CD1c-positive myeloid dendritic cell (primary cell): ENCODE data around the gene DTX1.

Source experiments
- DNase-seq: peaks from one replicate; pipeline ENCODE4 v3.0.0-alpha.2; 2016; ENCODE audit errors: extremely low spot score

The DTX1 gene

GRCh38 chr12:113056631-113057488 is at the start of gene DTX1:
Gene DTX1, plus strand, starts transcription at chr12:113056730. Its CDS starts 1,463 bp downstream, at chr12:113058193.
- no peak for DNase-seq

DNA sequence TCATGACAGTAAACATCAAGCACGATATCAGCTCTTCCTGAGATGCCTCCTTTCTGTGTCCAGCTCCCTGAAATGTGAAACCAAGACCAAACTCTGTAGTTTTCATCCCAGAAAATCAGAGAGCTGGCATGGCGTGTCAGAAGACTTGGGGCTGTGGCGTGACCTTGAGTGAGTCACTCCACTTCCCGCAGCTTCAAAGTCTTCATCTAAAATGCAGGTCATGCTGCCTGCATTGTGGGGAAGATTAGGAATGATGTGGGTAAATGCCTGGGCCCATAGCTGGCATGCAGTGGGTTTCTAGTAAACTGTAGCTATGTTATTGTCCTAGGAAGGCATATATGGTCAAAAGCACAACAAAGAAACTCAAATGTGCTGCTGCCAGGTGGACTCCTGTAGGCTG is 49.4 kb upstream of the DTX1 start:
- no peak for DNase-seq

GRCh38 chr12:113010701-113011100 is 45.8 kb upstream of the DTX1 start:
- no peak for DNase-seq

GRCh38 chr12:113014565-113014964 is 42.0 kb upstream of the DTX1 start:
- DNase-seq = no peak

- DNase-seq = no peak
These were observed 39.7 kb upstream of the DTX1 start for GRCh38 chr12:113016796-113017195.

GRCh38 chr12:113019025-113019424 is 37.5 kb upstream of the DTX1 start:
- DNase-seq = no peak

GRCh38 chr12:113021500-113021899 is 35.0 kb upstream of the DTX1 start:
- no peak for DNase-seq

DNA sequence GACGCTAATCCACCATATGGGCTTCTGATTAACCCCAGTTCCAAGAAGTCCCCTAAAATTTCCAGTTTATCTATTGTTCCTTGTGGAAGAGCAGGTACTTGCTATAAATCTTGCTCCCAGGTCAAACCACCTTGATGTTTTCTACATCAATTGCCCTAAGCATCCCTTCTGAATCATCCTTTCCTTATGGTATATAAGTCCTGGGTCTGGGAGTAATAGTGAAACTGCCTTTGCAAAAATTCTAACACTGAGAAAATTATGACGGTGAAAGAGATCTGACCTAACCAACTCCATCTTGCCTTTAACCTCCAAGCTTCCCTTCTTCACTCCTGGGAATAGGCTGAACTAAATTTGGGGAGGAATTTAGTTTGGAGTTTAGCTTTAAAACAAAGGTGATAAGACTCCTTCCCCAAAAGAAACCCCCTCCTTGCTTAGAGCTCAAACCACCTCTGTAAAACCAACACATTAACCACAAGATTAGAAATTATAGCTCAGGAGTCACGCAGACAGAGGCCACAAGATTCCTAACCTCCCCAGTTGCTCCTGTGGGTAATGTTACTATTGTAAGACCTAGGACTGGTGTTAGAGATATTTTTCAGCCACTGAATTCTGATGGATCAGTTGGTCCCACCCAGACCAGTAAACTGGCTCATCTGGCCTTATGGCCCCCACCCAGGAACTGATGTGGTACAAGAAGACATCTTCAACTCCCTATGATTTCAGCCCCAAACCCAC is 33.8 kb upstream of the DTX1 start:
- DNase-seq = no peak

DNA sequence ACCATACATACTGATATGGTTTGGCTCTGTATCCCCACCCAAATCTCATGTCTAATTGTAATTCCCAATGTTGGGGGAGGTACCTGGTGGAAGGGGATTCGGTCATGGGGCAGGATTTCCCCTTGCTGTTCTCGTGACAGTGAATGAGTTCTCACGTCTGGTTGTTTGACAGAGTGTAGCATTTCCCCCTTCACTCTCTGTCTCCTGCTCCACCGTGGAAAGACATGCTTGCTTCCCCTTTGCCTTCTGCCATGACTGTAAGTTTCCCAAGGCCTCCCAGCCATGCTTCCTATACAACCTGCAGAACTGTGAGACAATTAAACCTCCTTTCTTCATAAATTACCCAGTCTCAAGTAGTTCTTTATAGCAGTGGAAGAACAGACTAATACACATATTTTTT is 28.8 kb upstream of the DTX1 start:
- no peak for DNase-seq

GRCh38 chr12:113030875-113031525 is 25.5 kb upstream of the DTX1 start:
- peak; percentile 45 for DNase-seq

- no peak for DNase-seq
These were observed 16.6 kb upstream of the DTX1 start for GRCh38 chr12:113039911-113040445.

DNA sequence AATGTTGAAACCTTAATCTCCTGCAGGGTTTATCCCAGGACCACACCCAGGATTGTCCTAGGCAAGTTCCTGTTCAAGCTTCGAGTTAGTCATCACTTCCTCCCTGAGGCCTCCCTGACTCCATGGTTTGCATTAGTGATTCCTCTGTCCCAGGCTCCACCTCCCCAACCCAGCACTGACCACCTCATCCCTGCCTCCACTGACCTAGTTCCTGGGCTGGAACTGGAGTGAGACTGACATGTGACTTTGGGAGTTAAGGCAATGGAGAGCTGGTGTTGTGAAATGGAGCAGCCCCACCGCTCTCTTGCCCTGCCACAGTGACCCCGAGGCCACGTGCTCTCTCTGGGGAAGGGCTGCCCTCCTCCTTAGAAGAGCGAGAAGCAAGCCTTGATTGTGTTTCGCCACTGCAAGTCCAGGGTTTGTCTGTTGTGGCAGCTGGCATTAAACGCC is 15.8 kb upstream of the DTX1 start:
- peak; percentile 90 for DNase-seq

- DNase-seq = no peak
These were observed 15.0 kb upstream of the DTX1 start for GRCh38 chr12:113041560-113041959.

- no peak for DNase-seq
These were observed 13.3 kb upstream of the DTX1 start for GRCh38 chr12:113043240-113043639.

GRCh38 chr12:113044516-113044915 is 12.0 kb upstream of the DTX1 start:
- DNase-seq = no peak

- DNase-seq = peak; percentile 85
These were observed 7.8 kb upstream of the DTX1 start for GRCh38 chr12:113048716-113049127.

GRCh38 chr12:113049976-113050742 is 6.4 kb upstream of the DTX1 start:
- no peak for DNase-seq

DNA sequence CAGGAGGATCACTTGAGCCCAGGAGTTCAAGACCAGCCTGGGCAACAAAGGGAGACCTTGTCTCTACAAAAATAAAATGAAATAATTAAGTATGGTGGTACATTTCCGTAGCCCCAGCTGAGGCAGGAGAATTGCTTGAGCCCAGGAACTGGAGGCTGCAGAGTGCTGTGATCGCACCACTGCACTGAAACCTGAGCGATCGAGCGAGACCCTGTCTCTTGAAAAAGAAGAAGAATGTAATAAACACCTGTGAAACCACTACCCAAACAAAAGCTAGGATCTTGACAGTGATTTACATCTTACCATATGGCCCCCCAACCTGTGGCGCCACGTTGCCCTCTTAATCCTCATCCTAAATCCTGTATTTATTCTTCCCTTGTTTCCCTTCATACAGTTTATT is 5.7 kb upstream of the DTX1 start:
- DNase-seq = no peak

- no peak for DNase-seq
These were observed 4.8 kb upstream of the DTX1 start for GRCh38 chr12:113051759-113052158.

DNA sequence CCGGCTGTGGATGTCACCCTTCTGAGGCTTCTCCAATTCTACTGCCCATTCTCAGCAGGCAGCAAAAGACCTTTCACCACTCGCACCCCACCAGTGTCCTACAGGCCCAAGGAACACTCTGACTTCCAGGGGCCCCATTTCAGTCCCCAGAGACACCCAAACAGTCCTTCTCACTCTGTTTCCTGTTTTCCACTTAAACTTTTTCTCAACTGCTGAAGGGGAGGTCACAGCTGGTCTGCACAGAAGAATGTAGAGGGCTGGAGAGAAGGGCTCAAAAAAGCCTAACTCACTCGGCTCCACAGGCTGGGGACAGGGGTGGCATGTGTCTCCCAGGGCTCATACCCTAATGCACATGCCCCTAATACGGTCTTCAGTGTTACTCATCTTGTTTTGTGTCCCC is 4.2 kb upstream of the DTX1 start:
- DNase-seq = no peak

GRCh38 chr12:113054948-113055486 is 1.5 kb upstream of the DTX1 start:
- no peak for DNase-seq
